GM18517 (cell line): ENCODE measurements around the gene C1orf210.

Experiments
- ATAC-seq: cut with Tn5 transposase; IDR thresholded peaks from one replicate; pipeline ENCODE4 v1.9.1; 2021; ENCODE audit warnings: mild to moderate bottlenecking, moderate library complexity; ENCODE audit not compliant: unreplicated experiment

Gene C1orf210

GRCh38 chr1:43285269-43285990, at the start of gene C1orf210:
TSS of gene C1orf210 (minus strand) at chr1:43285581. CDS start at chr1:43283270, 2,311 bp downstream.
- ATAC-seq, result no peak

- no peak for ATAC-seq
Observed at GRCh38 chr1:43334453-43335205, 49.2 kb upstream of the C1orf210 start.

DNA sequence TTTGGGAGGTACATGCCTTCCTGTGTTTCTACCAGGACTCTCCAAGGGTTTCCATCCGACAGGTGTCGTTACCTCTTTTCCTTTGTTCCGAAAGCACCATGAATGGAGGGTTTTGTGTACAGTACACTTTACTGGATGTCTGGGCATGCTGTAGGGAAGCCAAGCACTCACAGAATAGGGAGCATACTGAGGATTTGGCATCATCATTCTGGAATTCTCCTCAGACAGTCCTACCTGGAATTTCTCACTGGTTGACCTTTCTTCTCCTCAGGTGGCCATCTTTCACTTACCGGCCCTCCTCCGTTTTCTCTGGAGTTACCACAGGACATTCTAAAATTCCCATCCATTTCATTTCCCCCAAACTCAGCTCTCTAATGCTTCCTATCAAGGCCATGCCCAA, 46.3 kb upstream of the C1orf210 start:
- no peak for ATAC-seq

DNA sequence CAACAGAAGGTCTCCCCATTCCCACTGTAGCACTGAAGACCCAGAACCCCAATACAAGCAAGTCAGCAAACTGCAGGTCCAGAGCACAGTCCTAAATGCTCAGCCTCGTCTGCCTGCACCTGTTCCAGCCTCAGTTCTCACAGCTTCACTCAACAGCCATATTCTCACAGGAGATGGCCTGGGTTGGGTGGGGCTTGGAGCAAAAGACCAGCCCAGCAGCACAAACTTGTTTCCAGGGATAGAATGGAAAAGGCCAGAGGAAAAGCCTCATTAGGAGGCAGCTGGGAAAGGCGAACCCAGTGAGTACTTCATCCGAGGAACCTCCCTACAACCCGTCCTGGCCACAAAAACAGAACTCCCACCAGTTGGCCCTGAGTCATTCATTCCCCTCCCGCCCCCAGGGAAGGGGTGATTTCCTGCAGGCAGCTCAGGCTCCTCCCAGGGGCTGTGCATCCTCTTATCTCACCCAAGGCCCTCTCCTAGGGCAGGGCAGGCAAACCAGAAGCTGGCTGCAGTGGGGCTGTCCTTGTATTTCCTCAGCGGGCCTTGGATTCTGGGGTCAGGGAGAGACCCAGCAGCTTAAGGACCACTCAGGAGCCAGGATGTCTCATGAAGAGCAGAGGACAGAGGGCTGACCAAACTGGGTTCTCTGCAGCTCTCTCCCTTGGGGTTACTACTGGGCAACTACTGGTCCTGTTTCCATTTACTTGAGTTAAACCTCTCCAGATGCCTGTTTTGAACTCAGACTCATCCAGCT, 44.8 kb upstream of the C1orf210 start:
- ATAC-seq, result no peak

DNA sequence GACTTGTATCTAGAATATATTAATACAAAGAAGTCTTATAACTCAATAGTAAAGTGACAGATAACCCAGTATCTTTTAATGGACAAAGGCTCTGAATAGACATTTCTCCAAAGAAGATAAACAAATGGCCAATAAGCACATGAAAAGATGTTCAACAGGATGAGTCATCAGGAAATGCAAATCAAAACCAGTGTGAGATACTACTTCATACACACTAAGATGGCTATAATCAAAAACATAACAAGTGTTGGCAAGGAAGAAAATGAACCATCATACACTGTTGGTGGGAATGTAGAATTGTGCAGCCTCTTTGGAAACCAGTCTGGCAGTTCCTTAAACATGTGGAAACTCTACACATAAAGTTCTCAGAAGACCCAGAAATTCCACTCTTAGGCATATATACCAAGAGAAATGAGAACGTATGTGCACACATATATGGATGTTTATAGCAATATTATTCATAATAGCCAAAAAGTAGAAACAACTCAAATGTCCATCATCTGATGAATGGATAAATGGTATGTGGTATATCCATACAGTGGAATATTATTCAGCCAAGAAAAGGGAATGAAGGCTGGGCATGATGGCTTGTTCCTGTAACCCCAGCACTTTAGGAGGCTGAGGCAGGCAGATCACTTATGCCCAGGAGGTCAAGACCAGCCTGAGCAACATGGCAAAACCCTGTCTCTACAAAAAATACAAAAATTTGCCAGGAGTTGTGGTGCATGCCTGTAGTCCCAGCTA, 42.3 kb upstream of the C1orf210 start:
- no peak for ATAC-seq

GRCh38 chr1:43325381-43325780, 40.0 kb upstream of the C1orf210 start:
- no peak for ATAC-seq

- ATAC-seq, result no peak
Observed at GRCh38 chr1:43324810-43325209, 39.4 kb upstream of the C1orf210 start.

- no peak for ATAC-seq
Observed at GRCh38 chr1:43322506-43322905, 37.1 kb upstream of the C1orf210 start.

GRCh38 chr1:43321331-43321891, 36.0 kb upstream of the C1orf210 start:
- no peak for ATAC-seq

DNA sequence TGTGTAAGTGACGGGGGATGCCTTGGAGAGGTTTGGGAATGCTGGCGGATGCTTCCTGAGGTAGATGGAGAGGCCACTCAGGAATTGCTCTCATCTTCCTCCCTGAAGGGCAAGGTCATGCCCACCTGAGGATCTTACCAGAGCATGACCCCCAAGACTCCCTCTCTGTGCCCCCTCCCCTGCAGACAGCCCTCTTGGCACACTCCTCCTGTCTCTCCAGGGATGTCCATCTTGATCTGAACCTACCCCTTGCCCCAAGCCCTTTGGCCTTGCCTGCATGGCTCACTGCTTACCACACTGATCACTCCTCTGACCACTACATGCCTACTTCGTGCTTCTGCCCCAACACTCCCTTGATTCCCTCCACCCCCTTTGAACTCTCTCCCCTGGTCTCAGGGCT, 34.4 kb upstream of the C1orf210 start:
- no peak for ATAC-seq

GRCh38 chr1:43319288-43319687, 33.9 kb upstream of the C1orf210 start:
- no peak for ATAC-seq

GRCh38 chr1:43318831-43319230, 33.5 kb upstream of the C1orf210 start:
- ATAC-seq, result no peak

DNA sequence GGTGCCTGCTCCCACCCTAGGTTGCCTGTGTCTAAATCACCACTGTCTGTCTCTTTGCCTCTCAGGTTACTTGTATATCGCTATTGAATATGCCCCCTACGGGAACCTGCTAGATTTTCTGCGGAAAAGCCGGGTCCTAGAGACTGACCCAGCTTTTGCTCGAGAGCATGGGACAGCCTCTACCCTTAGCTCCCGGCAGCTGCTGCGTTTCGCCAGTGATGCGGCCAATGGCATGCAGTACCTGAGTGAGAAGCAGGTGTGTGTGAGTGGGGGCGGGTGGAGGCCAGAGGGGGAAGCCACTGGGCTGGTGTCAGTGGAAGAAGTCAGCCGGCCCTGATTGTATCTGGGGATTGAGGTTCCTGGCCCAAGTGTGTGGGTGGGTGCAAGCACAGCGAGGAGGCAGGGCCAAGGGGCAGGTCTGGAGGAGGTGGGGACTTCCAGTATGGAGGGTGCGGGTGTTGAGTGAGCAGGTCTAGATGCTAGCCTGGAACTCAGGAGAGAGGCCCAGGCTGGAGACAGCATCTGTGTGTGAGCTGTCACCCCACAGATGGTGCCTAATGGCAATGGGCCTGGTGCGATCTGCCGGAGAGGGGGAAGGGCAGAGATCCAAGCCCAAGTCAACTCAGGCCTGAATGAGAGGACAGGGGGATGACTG, 32.6 kb upstream of the C1orf210 start:
- no peak for ATAC-seq

GRCh38 chr1:43316738-43317520, 31.5 kb upstream of the C1orf210 start:
- no peak for ATAC-seq

- ATAC-seq, result no peak
Observed at GRCh38 chr1:43315963-43316737, 30.8 kb upstream of the C1orf210 start.

GRCh38 chr1:43315481-43315880, 30.1 kb upstream of the C1orf210 start:
- ATAC-seq, result no peak

GRCh38 chr1:43314233-43314632, 28.9 kb upstream of the C1orf210 start:
- no peak for ATAC-seq

GRCh38 chr1:43313771-43314170, 28.4 kb upstream of the C1orf210 start:
- no peak for ATAC-seq
